ENCODE results near the gene YIF1A.

DNA sequence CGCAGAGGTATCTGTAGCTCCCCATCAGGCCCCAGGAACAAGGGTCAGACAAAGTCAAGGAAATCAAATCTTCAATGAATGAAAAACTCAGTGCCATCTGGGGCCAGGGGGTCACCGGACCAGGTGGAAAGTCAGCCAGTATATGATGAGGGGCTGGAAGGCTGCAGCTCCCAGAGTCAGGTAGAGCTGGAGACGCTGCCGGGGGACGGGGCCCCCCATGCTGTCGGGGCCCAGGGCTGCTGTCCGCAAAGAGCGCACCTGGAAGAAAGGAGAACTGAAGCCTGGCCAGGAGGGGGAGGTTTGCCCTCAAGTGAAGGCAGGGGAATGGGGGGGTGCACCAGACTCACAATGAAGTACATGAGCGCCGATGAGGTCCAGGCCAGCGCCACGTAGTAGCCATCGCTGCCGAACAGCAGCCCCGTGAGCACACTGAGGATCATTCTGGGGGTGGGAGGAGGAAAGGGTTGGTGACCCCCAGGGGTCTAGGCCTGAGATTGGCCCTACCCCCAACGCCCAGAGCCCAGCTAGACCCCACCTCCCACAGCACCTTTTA is 4.3 kb downstream of the YIF1A start:
- TF ChIP-seq, protein P1, sequence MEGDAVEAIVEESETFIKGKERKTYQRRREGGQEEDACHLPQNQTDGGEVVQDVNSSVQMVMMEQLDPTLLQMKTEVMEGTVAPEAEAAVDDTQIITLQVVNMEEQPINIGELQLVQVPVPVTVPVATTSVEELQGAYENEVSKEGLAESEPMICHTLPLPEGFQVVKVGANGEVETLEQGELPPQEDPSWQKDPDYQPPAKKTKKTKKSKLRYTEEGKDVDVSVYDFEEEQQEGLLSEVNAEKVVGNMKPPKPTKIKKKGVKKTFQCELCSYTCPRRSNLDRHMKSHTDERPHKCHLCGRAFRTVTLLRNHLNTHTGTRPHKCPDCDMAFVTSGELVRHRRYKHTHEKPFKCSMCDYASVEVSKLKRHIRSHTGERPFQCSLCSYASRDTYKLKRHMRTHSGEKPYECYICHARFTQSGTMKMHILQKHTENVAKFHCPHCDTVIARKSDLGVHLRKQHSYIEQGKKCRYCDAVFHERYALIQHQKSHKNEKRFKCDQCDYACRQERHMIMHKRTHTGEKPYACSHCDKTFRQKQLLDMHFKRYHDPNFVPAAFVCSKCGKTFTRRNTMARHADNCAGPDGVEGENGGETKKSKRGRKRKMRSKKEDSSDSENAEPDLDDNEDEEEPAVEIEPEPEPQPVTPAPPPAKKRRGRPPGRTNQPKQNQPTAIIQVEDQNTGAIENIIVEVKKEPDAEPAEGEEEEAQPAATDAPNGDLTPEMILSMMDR (conservative IDR thresholded peaks at IDR 0.05), result no peak
- no peak for TF ChIP-seq EZH2 (IDR thresholded peaks at IDR 0.05; ENCODE audit: low read depth)
